ENCODE data around the gene SERPINB5. TPM values are rescaled to one million over a fixed set of nuclear protein-coding genes. Genes with fewer than 3 reads are reported as not detected.
A peak's percentile ranks its signal among the peaks of the same experiment; 100 is the strongest.

The SERPINB5 gene
- total RNA-seq, 1 donor from 2014 or later, result not detected

DNA sequence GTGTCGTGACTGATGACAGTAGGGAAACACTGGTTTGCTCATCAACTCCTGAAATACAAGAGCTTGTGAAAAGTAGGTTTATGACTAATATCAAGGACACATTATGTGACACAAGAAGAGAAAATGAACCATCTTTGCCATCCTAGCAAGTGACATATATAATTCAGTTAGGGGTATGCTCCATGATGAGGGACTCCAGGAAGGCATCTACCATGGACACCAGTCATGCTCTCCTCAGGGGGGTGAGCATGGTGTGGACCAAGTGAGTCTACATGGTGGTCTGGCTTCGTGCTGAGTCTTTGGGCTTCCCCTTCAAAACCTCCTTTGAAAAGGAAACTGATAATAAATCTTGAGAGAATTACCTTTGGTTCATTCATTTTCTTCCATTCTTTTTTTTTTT lies 11.7 kb upstream of the SERPINB5 start:
- Histone ChIP-seq H3K36me3 (no peaks in the 10 kb centered on the region), H4K20me1 (ENCODE audit: low read depth) (no peaks in the 10 kb centered on the region), H3K4me3 (no peak overlapping the region), H3K27ac (no peak overlapping the region), H3K4me1 (no peaks in the 10 kb centered on the region), H3K79me2 (ENCODE audit: low read depth) (no peaks in the 10 kb centered on the region), H3K27me3 (no peaks in the 10 kb centered on the region), H3K4me2 (no peak overlapping the region), H3K9me3 (ENCODE audit: low read depth) (no peaks in the 10 kb centered on the region), H3K9ac (no peak overlapping the region), H2AFZ (replicated peaks) (no peak overlapping the region), H3F3A (ENCODE audit: low read depth) (no peaks in the 10 kb centered on the region)
- TF ChIP-seq EZH2phosphoT487 (IDR thresholded peaks at IDR 0.05), result no peak
- TF ChIP-seq, protein P1, sequence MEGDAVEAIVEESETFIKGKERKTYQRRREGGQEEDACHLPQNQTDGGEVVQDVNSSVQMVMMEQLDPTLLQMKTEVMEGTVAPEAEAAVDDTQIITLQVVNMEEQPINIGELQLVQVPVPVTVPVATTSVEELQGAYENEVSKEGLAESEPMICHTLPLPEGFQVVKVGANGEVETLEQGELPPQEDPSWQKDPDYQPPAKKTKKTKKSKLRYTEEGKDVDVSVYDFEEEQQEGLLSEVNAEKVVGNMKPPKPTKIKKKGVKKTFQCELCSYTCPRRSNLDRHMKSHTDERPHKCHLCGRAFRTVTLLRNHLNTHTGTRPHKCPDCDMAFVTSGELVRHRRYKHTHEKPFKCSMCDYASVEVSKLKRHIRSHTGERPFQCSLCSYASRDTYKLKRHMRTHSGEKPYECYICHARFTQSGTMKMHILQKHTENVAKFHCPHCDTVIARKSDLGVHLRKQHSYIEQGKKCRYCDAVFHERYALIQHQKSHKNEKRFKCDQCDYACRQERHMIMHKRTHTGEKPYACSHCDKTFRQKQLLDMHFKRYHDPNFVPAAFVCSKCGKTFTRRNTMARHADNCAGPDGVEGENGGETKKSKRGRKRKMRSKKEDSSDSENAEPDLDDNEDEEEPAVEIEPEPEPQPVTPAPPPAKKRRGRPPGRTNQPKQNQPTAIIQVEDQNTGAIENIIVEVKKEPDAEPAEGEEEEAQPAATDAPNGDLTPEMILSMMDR (IDR thresholded peaks at IDR 0.05), result no peak
- no peak for TF ChIP-seq EZH2 (IDR thresholded peaks at IDR 0.05)
- no peak overlapping the region for H3K4me3 Mint-ChIP-seq
- DNase-seq (ENCODE audit: low spot score), result no peak
- H3K27me3 Mint-ChIP-seq (ENCODE audit: insufficient read depth, low read depth), result peaks cover 2% of the 10 kb centered on the region
- H3K27ac Mint-ChIP-seq, result no peak overlapping the region
- H3K4me1 Mint-ChIP-seq, result no peaks in the 10 kb centered on the region
- no peaks in the 10 kb centered on the region for H3K36me3 Mint-ChIP-seq
- no peaks in the 10 kb centered on the region for H3K9me3 Mint-ChIP-seq

DNA sequence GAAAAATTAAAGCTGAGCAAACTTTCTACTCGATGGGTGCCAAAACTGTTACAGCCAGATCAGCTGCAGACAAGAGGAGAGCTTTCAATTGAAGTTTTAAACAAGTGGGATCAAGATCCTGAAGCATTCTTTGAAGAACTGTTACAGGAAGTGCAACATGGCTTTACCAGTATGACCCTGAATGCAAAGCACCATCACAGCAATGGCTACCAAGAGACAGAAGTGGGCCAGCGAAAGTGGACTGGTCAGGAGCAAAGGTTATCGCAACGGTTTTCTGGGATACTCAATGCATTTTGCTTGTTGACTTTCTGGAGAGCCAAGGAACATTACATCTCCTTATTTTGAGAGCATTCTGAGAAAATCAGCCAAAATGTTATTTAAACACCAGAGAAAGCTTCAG lies 9.1 kb upstream of the SERPINB5 start:
- no peaks in the 10 kb centered on the region for H3K4me1 Mint-ChIP-seq
- Histone ChIP-seq H3K9me3 (ENCODE audit: low read depth) (no peaks in the 10 kb centered on the region), H3K27me3 (no peaks in the 10 kb centered on the region), H3K36me3 (no peaks in the 10 kb centered on the region), H3F3A (ENCODE audit: low read depth) (no peaks in the 10 kb centered on the region), H4K20me1 (ENCODE audit: low read depth) (no peaks in the 10 kb centered on the region), H3K4me1 (no peaks in the 10 kb centered on the region), H3K4me3 (no peak overlapping the region), H3K9ac (no peak overlapping the region), H3K4me2 (no peak overlapping the region), H3K27ac (no peak overlapping the region), H3K79me2 (ENCODE audit: low read depth) (no peaks in the 10 kb centered on the region), H2AFZ (replicated peaks) (peak overlapping the region; percentile 47)
- H3K4me3 Mint-ChIP-seq, result no peak overlapping the region
- TF ChIP-seq EZH2 (IDR thresholded peaks at IDR 0.05) (no peak), EZH2phosphoT487 (IDR thresholded peaks at IDR 0.05) (no peak)
- TF ChIP-seq, protein P1 (IDR thresholded peaks at IDR 0.05), result no peak
- no peaks in the 10 kb centered on the region for H3K9me3 Mint-ChIP-seq
- peaks cover under 1% of the 10 kb centered on the region for H3K27me3 Mint-ChIP-seq (ENCODE audit: insufficient read depth, low read depth)
- H3K36me3 Mint-ChIP-seq, result no peaks in the 10 kb centered on the region
- no peak overlapping the region for H3K27ac Mint-ChIP-seq
- DNase-seq (ENCODE audit: low spot score), result no peak

GRCh38 chr18:63468575-63468974 lies 8.2 kb upstream of the SERPINB5 start:
- no peak for DNase-seq (ENCODE audit: low spot score)
- no peak overlapping the region for H3K4me2 ChIP-seq
- Mint-ChIP-seq H3K4me3 (no peak overlapping the region), H3K27me3 (ENCODE audit: insufficient read depth, low read depth) (no peaks in the 10 kb centered on the region), H3K36me3 (no peaks in the 10 kb centered on the region), H3K9me3 (no peaks in the 10 kb centered on the region), H3K27ac (no peak overlapping the region), H3K4me1 (no peaks in the 10 kb centered on the region)
- H3K4me3 ChIP-seq, result no peak overlapping the region
- no peak overlapping the region for H3K9ac ChIP-seq
- TF ChIP-seq EZH2 (IDR thresholded peaks at IDR 0.05) (no peak), EZH2phosphoT487 (IDR thresholded peaks at IDR 0.05) (no peak)
- TF ChIP-seq, protein P1 (IDR thresholded peaks at IDR 0.05), result no peak
- H3F3A ChIP-seq (ENCODE audit: low read depth), result no peaks in the 10 kb centered on the region
- no peak overlapping the region for H3K27ac ChIP-seq
- H3K27me3 ChIP-seq, result no peaks in the 10 kb centered on the region
- H3K36me3 ChIP-seq, result no peaks in the 10 kb centered on the region
- H3K79me2 ChIP-seq (ENCODE audit: low read depth), result no peaks in the 10 kb centered on the region
- H2AFZ ChIP-seq (replicated peaks), result no peak overlapping the region
- no peaks in the 10 kb centered on the region for H3K4me1 ChIP-seq
- H4K20me1 ChIP-seq (ENCODE audit: low read depth), result no peaks in the 10 kb centered on the region
- no peaks in the 10 kb centered on the region for H3K9me3 ChIP-seq (ENCODE audit: low read depth)

Measured in neural progenitor cell (in vitro differentiated cells).